Activated T-cell treated with anti-CD3 and anti-CD28 coated beads for 4 hours (primary cell): ENCODE data around the gene IPO11.
A peak's percentile ranks its signal among the peaks of the same experiment; 100 is the strongest.

Source experiments
- DNase-seq: peaks from one replicate; pipeline ENCODE4 v3.0.0-alpha.2; 2020

IPO11 gene

GRCh38 chr5:62412549-62413329 is at the start of gene IPO11:
Gene IPO11, plus strand, starts transcription at chr5:62412763. Its CDS starts 24,517 bp downstream, at chr5:62437280.
- DNase-seq = peak; percentile 99

- DNase-seq = no peak
Observed at GRCh38 chr5:62369039-62369438, 43.5 kb upstream of the IPO11 start.

GRCh38 chr5:62371409-62371808 is 41.2 kb upstream of the IPO11 start:
- DNase-seq = no peak

- DNase-seq = no peak
Observed at GRCh38 chr5:62372600-62372999, 40.0 kb upstream of the IPO11 start.

GRCh38 chr5:62373382-62373781 is 39.2 kb upstream of the IPO11 start:
- DNase-seq = no peak

GRCh38 chr5:62374090-62374489 is 38.5 kb upstream of the IPO11 start:
- no peak for DNase-seq

GRCh38 chr5:62375627-62376026 is 36.9 kb upstream of the IPO11 start:
- DNase-seq = no peak

- no peak for DNase-seq
Observed at GRCh38 chr5:62376064-62376463, 36.5 kb upstream of the IPO11 start.

- DNase-seq = no peak
Observed at GRCh38 chr5:62385131-62385530, 27.4 kb upstream of the IPO11 start.

- no peak for DNase-seq
Observed at GRCh38 chr5:62385816-62386400, 26.7 kb upstream of the IPO11 start.

GRCh38 chr5:62386824-62387223 is 25.7 kb upstream of the IPO11 start:
- no peak for DNase-seq

- no peak for DNase-seq
Observed at GRCh38 chr5:62395210-62395950, 17.2 kb upstream of the IPO11 start.

GRCh38 chr5:62403411-62404250 is 8.9 kb upstream of the IPO11 start, which contains the start of gene DIMT1:
Gene DIMT1, minus strand, starts transcription at chr5:62403905. Its CDS starts 133 bp downstream, at chr5:62403772.
- DNase-seq = peak; percentile 84

- no peak for DNase-seq
Observed at GRCh38 chr5:62413711-62414110, 1.1 kb downstream of the IPO11 start.

GRCh38 chr5:62418462-62419076 is 6.0 kb downstream of the IPO11 start:
- no peak for DNase-seq

- no peak for DNase-seq
Observed at GRCh38 chr5:62419609-62420008, 7.0 kb downstream of the IPO11 start.

GRCh38 chr5:62421414-62421813 is 8.9 kb downstream of the IPO11 start:
- DNase-seq = no peak

GRCh38 chr5:62424763-62425162 is 12.2 kb downstream of the IPO11 start:
- no peak for DNase-seq

GRCh38 chr5:62431735-62432620 is 19.4 kb downstream of the IPO11 start:
- DNase-seq = no peak

- DNase-seq = no peak
Observed at GRCh38 chr5:62432621-62433064, 20.1 kb downstream of the IPO11 start.

- DNase-seq = no peak
Observed at GRCh38 chr5:62448528-62448927, 36.0 kb downstream of the IPO11 start.
